ENCODE results near the gene PTOV1.

The PTOV1 gene

DNA sequence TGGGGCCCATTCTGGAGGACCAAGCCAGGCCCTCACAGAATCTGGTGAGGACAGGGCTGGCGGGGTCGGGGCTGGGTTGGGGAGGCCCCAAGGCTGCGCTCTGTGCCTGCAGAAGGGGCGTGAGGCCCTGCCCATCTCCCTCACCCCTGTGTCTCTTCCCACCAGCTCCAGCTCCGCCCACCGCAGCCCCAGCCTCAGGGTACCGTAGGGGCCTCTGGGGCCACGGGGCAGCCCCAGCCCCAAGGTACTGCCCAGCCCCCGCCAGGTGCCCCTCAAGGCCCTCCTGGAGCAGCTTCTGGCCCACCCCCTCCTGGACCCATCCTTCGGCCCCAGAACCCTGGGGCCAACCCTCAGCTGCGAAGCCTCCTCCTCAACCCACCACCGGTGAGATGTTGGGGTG is 15.4 kb upstream of the PTOV1 start:
- H3K27ac ChIP-seq (ENCODE audit: low read depth, low read length, poor library complexity, severe bottlenecking), result no peak overlapping the region

DNA sequence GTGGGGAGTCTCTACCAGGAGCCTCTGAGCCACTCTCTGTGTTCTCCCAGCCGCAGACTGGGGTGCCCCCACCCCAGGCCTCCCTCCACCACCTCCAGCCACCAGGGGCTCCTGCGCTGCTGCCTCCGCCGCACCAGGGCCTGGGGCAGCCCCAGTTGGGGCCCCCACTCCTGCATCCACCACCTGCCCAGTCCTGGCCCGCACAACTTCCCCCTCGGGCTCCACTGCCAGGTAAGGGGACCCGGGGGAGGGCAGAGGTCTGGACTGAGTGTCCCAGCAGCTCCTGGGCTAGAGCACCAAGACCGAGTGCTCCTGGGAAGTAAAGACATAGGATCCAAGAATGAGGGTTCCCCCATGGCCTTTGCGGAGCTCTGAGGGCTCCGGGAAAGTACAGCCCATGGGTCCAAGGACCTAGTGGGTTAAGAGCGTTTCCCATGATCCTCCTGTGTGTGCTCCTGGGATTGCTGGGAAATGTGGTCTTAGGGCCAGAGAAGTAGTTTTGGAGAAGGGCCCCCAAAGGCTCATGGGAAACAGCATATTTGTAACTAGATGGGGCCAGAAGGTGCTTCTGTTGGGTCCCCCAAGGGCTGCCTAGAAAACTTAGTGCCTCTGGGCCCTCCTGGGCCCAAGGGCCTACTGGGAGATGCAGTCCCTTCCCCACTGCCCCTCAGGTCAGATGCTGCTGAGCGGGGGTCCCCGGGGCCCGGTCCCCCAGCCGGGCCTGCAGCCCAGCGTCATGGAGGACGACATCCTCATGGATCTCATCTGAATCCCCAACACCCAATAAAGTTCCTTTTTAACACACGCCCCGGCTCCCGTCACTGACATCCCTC is 14.6 kb upstream of the PTOV1 start:
- no peaks in the 10 kb centered on the region for H3K9me3 ChIP-seq (ENCODE audit: low read length)
- peaks cover 98% of the 10 kb centered on the region for H3K36me3 ChIP-seq (ENCODE audit: insufficient read depth, low read length)
- H4K20me1 ChIP-seq (ENCODE audit: insufficient read depth, low read length), result no peaks in the 10 kb centered on the region
- H3F3A ChIP-seq (ENCODE audit: insufficient read depth, low read length), result peaks cover 7% of the 10 kb centered on the region; the same call in 1 of the 2 replicates
- TF ChIP-seq EZH2 (IDR thresholded peaks at IDR 0.05; ENCODE audit: borderline replicate concordance, low read length), result no peak
- TF ChIP-seq, protein P1, sequence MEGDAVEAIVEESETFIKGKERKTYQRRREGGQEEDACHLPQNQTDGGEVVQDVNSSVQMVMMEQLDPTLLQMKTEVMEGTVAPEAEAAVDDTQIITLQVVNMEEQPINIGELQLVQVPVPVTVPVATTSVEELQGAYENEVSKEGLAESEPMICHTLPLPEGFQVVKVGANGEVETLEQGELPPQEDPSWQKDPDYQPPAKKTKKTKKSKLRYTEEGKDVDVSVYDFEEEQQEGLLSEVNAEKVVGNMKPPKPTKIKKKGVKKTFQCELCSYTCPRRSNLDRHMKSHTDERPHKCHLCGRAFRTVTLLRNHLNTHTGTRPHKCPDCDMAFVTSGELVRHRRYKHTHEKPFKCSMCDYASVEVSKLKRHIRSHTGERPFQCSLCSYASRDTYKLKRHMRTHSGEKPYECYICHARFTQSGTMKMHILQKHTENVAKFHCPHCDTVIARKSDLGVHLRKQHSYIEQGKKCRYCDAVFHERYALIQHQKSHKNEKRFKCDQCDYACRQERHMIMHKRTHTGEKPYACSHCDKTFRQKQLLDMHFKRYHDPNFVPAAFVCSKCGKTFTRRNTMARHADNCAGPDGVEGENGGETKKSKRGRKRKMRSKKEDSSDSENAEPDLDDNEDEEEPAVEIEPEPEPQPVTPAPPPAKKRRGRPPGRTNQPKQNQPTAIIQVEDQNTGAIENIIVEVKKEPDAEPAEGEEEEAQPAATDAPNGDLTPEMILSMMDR (IDR thresholded peaks at IDR 0.05; ENCODE audit: low read length), result no peak
- H2AFZ ChIP-seq (ENCODE audit: low read length), result no peak overlapping the region
- no peak overlapping the region for H3K4me2 ChIP-seq (ENCODE audit: low read length)
- no peak overlapping the region for H3K27ac ChIP-seq (ENCODE audit: low read depth, low read length, poor library complexity, severe bottlenecking)
- H3K9me2 ChIP-seq (ENCODE audit: low read depth, low read length), result no peaks in the 10 kb centered on the region
- H3K4me1 ChIP-seq (ENCODE audit: insufficient read depth, low read length, severe bottlenecking), result no peaks in the 10 kb centered on the region
- no peaks in the 10 kb centered on the region for H3K79me2 ChIP-seq (ENCODE audit: insufficient read depth, low read length)
- no peaks in the 10 kb centered on the region for H3K27me3 ChIP-seq (ENCODE audit: insufficient read depth, low read length)
- no peak overlapping the region for H3K4me3 ChIP-seq (ENCODE audit: low read depth, low read length, poor library complexity, severe bottlenecking)
- no peak overlapping the region for H3K9ac ChIP-seq (ENCODE audit: low read length)

More for the DNA sequence above, 15.4 kb upstream of the PTOV1 start:
- Histone ChIP-seq H3K9me2 (ENCODE audit: low read depth, low read length) (no peaks in the 10 kb centered on the region), H3K27me3 (ENCODE audit: insufficient read depth, low read length) (no peaks in the 10 kb centered on the region), H3K36me3 (ENCODE audit: insufficient read depth, low read length) (peaks cover 99% of the 10 kb centered on the region), H3K79me2 (ENCODE audit: insufficient read depth, low read length) (no peaks in the 10 kb centered on the region), H3K4me3 (ENCODE audit: low read depth, low read length, poor library complexity, severe bottlenecking) (no peak overlapping the region), H2AFZ (ENCODE audit: low read length) (no peak overlapping the region), H3K4me1 (ENCODE audit: insufficient read depth, low read length, severe bottlenecking) (no peaks in the 10 kb centered on the region), H3K9me3 (ENCODE audit: low read length) (no peaks in the 10 kb centered on the region), H4K20me1 (ENCODE audit: insufficient read depth, low read length) (no peaks in the 10 kb centered on the region), H3K9ac (ENCODE audit: low read length) (no peak overlapping the region), H3K4me2 (ENCODE audit: low read length) (no peak overlapping the region), H3F3A (ENCODE audit: insufficient read depth, low read length) (peaks cover 7% of the 10 kb centered on the region; the same call in 1 of the 2 replicates)
- TF ChIP-seq, protein P1 (IDR thresholded peaks at IDR 0.05; ENCODE audit: low read length), result no peak

DNA sequence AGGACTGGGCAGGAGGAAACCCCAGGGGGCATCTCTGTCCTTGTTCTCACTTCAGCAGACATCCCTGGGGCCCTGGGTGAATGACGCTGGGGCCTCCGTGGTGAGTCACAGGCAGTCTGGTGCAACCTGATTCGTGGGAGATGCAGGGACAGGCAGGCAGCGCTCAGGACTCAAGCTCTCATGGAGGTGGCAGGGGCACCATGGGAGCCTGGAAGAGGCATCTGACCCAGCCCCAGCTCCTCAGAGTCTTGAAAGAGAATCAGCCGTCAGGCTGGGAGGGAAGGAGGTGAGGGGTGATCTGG is 14.0 kb upstream of the PTOV1 start:
- TF ChIP-seq EZH2 (IDR thresholded peaks at IDR 0.05; ENCODE audit: borderline replicate concordance, low read length), result no peak
- TF ChIP-seq, protein P1 (IDR thresholded peaks at IDR 0.05; ENCODE audit: low read length), result no peak
- no peak overlapping the region for H3K4me2 ChIP-seq (ENCODE audit: low read length)
- peaks cover 7% of the 10 kb centered on the region; the same call in 1 of the 2 replicates for H3F3A ChIP-seq (ENCODE audit: insufficient read depth, low read length)
- no peak overlapping the region for H3K9ac ChIP-seq (ENCODE audit: low read length)
- H3K36me3 ChIP-seq (ENCODE audit: insufficient read depth, low read length), result peaks cover 96% of the 10 kb centered on the region
- H3K9me3 ChIP-seq (ENCODE audit: low read length), result no peaks in the 10 kb centered on the region
- H2AFZ ChIP-seq (ENCODE audit: low read length), result no peak overlapping the region
- no peaks in the 10 kb centered on the region for H3K27me3 ChIP-seq (ENCODE audit: insufficient read depth, low read length)
- no peaks in the 10 kb centered on the region for H4K20me1 ChIP-seq (ENCODE audit: insufficient read depth, low read length)
- no peak overlapping the region for H3K4me3 ChIP-seq (ENCODE audit: low read depth, low read length, poor library complexity, severe bottlenecking)
- no peaks in the 10 kb centered on the region for H3K79me2 ChIP-seq (ENCODE audit: insufficient read depth, low read length)
- no peak overlapping the region for H3K27ac ChIP-seq (ENCODE audit: low read depth, low read length, poor library complexity, severe bottlenecking)
- H3K4me1 ChIP-seq (ENCODE audit: insufficient read depth, low read length, severe bottlenecking), result peaks cover 2% of the 10 kb centered on the region
- H3K9me2 ChIP-seq (ENCODE audit: low read depth, low read length), result no peaks in the 10 kb centered on the region

Measured in OCI-LY1 (cell line).